Activated T-helper 1 cell treated with Interleukin-2 at 50 U/mL for 16 hours (primary cell): ENCODE data around the gene MYZAP.

Source experiments
- DNase-seq: peaks from one replicate; pipeline ENCODE4 v3.0.0-alpha.2; 2020; ENCODE audit warnings: low read depth

MYZAP gene

DNA sequence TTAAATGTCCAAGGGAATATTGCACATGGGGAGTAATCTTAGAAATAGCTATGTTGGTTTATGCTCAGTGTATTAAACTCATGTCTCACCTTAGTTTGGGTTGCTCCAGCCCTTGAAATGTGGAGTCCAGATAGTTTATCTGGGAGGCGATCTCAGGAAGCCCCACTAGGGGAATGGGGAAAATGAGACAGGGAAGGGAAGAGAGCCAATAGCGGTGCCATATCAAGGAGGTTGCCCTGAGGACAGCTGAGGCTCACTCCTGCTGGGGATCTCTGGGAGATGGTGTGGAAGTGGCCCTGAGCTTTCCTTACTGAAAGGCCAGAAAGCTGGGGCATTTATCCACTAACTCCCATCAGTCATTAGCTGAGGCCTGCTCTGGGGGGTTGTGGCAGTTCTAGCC lies 71.6 kb downstream of the MYZAP start:
- no peak for DNase-seq

DNA sequence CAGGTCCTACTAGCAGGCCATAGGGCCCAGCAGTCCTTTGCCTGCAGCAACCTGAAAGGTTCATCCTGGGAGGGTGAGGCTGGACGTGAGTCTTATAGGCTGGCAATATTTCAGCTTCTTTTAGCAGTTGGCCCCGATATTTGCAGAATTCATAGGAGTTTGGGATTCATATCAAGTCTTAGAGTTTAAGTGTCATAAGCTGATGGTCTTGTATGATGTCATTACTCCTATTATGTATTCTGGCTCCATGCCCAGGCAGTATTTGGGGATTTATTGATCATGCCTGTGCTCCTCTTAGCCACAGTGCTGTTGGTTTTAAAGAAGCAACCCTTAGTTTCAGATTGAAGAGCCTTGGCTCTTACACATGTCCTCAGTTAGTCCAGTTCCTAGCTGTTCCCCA lies 73.5 kb downstream of the MYZAP start:
- DNase-seq: no peak

DNA sequence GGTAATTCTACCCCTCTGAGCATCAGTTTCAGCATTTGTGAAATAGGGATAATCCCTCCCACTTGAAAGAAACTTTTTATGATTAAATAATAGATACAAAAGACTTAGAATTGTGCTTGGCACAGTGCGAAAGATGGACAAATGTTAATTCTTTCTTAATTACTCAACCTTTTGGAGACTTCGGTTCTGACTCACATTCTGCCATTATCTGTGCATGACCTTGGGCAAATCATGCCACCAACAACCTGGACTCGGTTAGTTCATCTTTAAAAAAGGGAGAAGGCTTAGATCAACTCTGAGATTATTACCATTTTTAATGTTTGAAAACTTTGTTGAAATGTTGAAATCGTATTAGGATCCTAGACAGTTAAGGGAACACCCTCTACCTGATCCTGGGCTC lies 74.2 kb downstream of the MYZAP start:
- DNase-seq: no peak

DNA sequence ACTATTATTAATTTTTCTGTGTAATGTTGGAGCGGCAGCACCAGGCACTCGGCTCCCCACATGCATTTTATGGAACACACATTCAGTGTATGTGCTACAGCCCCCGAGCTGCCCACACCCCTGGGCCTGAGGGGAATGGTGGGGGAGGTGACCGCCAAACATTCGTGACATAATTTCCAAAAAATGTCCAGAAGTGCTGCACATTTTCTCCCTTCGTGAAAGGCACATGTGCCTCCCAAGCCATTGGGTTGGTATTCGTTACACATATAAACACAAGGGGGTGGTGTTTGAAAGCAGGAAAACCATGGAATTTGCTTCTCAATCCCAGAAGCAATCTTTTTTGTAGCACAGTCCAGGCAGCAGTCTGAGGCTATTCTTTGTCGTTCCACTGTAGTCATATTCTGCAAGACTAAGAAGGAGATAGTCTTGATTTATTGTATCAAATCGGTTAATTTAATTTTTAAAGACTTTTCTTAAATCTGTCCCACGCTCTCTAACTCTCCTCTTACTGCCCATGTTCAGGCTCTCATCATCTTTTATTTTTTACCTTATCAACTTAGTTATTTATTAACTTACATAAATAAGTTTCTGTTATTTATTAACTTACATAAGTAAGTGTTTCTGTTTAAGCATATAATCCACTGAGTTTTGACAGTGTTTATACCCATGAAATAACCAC lies 75.6 kb downstream of the MYZAP start:
- DNase-seq: no peak

DNA sequence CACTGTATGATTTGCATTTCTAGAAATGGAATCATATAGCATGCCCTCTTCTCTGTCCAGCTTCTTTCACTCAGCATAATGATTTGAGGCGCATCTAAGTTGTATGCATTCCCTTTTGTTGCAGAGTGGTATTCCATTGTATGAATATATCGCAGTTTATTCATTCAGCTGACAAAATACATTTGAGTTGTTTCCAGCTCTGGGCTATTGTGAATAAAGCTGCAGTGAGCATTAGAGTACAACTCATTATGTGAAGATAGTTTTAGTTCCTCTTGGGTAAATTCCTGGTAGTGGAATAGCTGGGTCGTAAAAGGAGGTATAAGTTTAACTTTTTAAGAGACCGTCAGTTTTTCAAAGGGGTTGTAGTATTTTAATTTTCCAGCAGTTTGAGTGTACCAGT lies 76.3 kb downstream of the MYZAP start:
- DNase-seq: no peak

DNA sequence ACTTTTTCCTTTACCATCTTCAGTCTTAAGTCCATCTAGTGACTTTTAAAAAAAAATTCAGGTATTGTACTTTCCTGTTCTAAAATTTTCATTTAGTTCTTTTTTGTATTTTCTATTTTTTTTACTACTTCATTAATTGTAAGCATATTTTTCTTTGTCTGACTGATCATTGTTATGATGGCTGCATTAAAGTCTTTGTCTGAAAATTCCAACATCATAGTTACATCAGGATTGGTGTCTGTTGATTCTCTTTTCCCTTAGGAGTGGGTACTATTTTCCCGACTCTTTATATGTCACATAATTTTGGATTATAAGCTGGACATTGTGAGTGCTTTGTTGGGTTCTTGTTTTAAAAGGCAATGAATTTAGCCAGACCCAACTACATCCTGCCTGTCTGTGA lies 79.9 kb downstream of the MYZAP start:
- DNase-seq: no peak

DNA sequence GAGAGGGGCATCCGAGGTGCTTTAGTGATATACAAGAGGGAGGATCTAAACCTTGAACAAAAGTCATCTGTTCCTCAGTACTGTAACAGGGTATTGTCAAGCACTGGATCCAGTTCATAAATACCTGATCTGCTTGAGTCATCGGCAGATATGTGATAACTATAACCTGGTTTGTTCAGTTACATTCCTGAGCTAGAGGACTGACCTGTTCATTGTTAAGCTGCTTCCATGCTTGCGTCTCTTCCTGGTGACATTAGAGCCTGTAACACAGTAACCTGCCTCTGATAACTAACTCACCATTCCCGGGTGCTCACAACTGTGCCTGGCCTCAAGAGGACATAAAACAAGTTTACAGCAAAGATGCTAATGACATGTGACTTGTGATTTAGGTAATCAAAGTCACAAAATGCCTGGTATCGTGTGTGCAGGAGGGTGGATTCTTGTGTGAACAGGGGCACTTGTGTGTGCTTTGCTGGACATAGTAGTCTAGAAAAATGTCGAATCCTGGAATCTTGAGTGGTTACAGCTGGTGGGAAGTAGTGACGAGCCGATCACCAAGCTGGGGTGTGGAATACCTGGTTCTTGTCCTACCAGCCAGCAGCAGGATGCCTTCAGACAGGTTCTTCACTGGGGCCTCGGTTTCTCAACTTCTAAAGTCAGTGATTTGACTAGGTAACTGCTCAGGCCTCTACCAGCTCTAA lies 83.9 kb downstream of the MYZAP start:
- no peak for DNase-seq

DNA sequence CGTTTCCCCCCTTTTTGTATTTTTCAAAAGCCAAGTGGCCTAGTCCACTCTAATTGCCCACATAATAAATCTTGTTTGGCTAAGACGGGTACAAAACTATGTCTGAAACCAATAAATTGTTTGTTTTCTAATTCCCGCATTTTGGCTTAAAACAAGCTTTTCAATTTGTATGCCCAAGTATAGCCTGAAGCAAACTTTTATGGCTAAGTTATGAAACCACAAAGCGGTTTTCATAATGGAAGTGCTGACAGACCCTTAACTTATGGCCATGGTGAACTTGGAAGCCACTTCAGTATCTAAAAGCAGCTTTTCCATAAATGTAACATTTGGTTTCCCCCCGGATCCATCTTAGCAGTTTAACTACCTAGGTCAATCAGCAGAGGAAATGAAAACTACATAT lies 84.9 kb downstream of the MYZAP start:
- DNase-seq: no peak

DNA sequence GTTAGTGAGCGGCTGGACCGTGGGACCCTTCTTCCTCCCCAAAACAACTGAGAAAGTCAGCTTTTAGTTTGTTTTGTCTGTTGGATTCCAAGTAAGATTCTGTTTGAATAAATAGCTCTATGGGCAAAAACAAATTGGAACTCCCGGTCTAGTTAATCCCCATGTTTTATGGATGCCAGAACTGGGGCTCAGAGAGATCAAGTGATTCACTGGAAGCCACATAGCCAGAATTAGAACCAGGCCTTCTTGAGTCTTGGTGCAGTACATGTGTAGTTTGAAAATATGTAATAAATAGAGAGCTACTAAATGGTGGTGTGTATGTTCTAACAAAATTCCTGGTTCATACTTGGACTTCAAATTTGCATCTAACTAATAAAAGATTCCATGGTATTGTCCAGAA lies 85.5 kb downstream of the MYZAP start:
- DNase-seq: no peak

DNA sequence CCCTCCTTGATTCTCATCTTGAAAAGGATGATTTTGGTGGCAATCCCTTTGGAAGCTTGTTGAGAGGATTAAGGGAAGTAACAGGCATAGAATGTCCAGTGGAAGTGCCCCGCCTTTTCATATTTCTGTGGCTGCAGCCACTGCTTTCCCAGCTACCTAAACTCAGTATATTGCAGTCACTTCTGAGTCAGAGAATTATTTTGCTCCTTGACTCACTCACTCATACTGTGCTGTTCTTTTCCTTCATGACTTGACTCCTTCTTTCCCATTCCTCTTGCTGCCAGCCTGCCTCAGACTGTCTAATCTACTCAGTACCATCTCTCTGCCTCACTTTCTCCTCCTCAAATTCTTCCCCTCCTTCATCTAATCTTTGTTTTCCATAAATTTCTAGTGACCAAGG lies 88.3 kb downstream of the MYZAP start:
- no peak for DNase-seq

DNA sequence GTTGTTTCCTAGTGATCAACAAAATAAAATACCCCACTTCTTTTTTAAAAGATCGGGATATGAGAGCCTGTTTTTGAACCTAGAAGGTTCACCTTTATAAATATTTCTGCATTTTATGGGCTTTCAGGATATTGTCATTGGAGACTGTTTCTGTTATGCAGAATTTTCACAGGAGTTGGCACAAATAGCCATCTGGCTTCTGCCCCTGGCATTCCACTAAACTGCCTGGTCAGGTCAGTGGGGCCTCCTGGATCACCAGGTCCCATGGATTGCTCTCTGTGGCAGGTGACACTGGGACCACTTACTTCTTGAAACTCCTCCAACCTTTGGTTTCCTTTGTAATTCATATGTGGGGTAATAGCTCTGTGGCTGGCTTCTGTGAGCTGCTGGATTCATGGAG lies 89.3 kb downstream of the MYZAP start:
- DNase-seq: no peak

DNA sequence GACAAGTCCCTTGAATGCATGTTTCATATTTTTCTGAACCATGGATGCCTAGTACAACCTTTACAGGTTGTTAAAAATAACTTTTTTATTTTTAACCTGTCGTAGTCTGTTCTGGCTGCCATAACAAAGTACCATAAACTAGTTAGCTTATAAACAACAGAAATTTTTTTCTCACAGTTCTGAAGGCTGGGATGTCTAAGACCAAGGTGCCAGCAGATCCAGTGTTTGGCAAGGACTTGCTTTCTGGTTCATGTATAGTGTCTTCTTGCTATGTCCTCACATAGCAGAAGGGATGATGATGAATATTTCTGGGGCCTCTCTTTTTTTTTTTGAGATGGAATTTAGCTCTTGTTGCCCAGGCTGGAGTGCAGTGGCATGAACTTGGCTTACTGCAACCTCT lies 91.8 kb downstream of the MYZAP start:
- DNase-seq: no peak

DNA sequence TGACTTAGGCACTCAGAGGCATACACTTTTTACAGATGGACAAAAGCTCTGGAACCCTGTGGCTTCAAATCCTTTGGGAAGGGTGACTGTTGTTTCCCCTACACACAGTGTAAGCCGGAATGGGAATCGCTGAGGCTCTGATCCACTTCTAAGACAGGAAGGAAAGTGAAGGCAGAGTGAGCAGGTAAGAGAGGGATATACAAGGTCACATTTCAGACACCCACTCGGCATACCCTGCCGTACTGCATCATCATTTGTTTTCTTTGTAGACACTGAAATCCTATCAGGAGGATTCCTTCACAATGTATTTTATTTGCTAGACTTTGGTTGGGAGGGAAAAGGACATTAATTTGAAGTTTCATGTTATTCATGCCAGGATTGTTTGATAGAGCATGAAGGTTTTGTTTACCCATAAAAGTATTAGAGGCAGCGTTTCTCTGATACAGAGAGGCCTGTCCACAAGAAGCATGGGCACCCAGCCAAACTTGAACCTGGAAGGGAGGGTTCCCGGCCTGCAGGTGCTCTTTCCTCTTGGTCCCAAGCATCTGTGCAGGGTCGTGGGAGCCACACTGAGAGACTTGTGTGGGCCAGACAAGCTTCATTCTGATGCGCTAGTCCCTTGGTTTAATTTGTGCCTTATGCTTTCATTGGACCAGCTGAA lies 92.9 kb downstream of the MYZAP start:
- DNase-seq: no peak

DNA sequence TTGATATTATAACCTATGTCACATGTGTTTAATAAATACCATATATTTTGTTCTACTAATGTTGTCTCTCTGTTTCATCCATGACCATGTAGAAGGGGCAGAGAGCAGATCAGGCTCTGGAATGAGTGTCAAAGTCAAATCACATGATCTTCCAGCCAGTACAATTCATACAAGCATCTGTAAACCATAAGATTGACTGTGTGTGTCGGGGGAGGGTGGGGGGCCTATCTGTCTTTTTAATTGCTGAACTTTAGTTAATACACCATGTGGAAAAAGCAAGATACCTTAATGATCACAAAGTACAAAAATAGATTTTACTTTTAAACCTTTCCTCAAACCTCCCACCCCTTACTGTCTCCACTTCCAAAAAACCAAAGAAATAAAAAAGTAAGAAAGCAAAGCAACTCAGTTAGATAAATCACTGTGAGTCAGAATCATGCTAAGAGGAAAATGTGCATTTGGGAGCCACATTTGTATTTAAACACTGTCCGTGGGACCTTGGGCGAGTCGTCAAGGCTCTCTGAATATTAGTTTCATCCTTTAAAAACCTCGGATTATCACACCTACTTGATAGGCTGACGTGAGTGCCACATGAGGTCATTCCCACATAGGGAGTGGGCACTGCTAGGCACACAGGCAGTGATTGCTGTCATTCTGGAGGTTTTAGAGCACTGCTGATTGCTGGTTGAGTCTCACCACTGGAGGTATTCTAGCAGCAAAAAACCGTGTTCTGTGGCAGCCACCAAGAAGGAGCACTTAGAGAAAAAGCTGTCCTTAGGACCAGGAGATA lies 93.8 kb downstream of the MYZAP start:
- no peak for DNase-seq

DNA sequence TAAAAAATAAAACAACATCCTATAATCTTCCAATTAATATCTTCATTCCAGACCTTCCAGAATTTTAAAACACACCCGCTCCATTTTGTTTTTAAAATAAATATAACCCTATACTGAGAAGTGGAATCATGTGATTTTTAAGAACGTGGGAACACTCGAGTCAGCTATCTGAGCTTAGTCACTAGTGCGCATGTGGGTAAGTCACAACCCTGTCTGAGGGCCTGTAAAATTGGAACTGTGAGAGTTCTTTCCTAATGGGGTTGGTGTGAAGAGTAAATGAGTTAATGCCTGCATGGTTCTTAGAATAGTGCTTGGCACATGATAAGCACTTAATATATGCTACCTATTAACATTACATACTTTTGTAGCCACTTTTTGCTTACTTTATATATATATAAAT lies 95.0 kb downstream of the MYZAP start:
- no peak for DNase-seq

DNA sequence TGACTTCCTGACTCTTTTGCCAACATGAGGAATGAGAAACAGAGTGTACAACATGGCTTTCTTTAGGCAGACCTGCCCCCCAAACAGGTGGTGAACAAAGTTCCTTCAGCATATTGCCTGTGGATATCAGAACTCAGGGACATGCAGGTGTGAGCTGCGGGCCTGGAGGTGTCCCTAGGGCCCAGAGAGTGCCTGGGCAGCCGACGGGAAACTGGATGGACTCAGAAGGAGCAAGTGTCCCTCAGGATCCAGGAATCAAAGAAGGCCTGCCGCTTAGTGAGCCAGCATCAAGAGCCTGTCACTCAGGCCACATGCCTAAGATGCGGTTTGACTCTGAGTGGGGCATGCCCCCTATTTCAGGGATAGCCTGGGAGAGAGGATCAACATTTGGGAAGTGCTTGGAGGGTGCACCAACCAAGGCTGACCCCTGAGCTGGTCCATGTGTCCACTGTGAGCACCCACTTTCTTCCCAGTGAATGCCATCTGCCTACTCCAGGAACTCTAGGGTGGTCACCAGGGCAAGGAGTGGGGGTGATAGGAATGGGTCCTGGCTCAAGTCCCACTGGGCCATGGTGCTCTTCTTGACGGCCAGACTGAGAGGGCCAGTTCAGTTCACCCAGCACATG lies 98.8 kb downstream of the MYZAP start:
- no peak for DNase-seq

DNA sequence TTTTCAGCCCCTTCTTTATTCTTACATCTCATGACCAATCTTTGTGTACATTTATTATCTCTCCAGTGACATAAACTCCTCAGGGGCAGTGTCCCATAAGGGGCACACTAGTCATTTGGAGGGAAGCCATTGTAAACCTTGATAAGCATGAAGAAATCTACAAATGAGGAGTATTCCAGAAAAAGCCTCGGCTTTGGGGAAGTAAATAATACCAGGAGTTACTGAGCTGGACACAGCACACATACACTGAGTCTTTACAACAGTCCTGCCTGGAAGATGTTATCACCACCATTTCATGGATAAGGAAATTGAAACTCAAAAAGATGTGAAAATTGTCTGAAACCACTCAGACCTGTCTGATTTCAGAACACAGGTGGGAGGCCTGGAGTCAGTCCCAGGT lies 99.4 kb downstream of the MYZAP start:
- DNase-seq: no peak

DNA sequence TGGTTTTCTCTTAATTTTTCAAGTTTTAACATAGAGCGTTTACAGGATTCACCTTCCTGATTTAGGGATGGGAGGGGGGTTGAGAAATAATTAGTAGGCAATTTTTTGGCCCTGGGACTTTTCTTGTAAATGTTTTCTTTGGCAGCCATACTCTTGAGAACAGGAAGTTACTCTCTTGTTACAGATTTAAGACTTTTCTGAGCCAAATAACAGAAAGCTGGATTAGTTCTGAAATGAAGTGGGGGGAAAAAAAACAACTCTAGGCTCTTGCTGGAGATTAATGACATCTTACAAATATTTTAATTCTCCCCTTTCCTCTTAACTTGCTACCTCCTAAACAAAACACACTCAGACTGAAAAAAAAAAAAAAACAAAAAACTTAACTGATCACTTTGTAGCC lies 101.0 kb downstream of the MYZAP start:
- no peak for DNase-seq

DNA sequence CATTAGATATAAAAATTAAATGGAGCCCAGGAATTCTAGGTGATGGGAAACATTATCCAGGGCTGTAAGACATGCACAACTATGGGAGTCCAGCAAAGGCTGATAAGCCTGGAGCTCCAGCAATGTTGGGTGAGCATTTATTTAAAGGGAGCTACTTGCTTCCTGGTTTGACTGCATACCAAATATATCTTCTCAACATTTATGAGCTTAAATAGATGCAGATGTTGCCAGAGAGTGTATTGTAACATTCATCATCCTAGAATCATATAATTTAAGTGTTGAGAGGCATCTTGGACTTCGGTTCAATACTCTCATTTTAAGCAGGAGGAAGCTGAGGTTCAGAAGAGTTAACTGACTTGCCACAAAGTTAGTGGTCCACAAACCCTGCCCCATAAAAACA lies 102.6 kb downstream of the MYZAP start:
- no peak for DNase-seq

DNA sequence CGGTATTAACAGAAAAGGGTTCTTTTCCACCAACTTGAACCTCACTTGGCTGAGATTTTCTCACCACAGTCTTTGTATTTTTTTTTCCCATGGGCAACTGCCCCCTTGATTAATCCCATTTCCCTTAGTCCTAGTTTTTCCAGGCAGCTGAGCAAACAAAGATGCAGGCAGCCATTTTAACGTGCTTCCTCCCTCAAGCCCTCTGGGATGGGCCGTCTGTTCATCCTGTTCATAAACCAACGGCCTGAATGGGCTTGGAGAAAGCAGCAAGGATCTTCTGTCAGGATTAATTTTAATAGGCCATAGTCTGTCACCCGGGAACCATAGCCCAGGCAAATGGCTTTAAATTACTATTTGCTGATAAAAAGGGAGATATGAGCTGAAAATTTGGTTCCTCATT lies 104.4 kb downstream of the MYZAP start:
- no peak for DNase-seq

DNA sequence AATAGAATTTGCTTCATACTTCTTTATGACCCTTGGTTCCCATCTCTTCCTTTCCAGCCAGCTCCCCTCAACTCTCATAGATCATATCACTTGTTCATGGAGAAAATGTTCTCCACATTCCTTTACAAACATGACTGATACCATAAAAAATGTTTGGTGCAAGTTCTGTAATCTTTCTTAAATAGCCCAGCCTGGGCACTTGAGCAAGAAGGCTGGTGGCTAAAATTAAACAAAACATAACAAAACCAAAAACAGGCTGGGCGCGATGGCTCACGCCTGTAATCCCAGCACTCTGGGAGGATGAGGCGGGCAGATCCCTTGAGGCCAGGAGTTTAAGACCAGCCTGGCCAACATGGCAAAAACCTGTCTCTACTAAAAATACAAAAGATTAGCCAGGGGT lies 105.9 kb downstream of the MYZAP start:
- DNase-seq: no peak

DNA sequence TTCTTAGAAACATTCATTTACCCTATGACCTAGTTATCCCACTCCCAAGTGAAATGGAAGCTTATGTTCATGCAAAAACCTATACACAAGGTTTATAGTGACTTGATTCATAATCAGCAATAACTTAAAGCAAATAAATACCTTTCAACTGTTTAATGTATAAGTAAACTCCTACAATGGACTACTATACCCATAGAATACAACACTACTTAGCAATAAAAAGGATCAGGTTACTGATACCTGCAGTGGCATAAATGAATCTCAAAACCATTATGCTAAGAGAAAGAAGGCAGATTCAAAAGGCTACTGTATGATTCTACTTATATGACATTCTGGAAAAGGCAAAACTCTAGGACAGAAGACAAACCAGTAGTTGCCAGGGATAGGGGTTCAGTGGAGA lies 106.5 kb downstream of the MYZAP start:
- DNase-seq: no peak
